Measurements from ENCODE around the gene EP400. TPM values are rescaled to one million over a fixed set of nuclear protein-coding genes. Genes with fewer than 3 reads are reported as not detected.
"Not testable (repeated sequence)": the region's sequence is repeated elsewhere in the genome, so short reads cannot be mapped to it uniquely, and the experiment has no call there.

Gene EP400
- total RNA-seq, 1 experiment from 2014 or later: 10.8 TPM

DNA sequence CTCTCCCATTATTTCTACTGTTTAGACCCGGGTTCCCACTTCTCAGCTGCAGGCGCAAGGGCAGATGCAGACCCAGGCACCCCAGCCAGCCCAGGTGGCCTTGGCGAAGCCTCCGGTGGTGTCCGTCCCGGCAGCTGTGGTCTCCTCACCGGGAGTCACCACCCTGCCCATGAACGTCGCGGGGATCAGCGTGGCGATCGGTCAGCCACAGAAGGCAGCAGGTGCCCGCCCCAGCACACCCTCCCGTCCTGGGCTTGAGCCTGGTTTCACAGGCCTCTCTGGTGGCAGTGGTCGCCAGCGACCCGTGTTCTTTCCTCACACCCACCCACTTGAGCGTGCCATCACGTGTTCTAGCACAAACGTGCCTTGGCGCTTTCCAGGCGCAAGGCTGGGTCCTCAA is 117.0 kb downstream of the EP400 start:
- no peak for DNase-seq (ENCODE audit: low read depth)

DNA sequence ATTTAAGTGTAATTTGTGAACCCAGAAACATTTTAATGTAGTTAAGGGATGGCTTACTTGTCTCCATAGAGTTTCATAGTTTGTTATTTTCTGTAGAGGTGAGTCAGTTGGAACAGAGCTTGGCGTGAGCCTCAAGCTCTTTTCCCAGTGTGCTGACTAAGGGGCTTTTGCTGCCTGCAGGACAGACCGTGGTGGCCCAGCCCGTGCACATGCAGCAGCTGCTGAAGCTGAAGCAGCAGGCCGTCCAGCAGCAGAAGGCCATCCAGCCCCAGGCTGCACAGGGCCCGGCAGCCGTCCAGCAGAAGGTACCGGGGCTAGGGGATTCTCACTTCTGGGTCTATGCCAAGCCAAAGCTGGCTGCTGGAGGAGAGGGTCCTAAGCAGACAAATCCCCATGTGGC is 117.4 kb downstream of the EP400 start:
- no peak for DNase-seq (ENCODE audit: low read depth)

GRCh38 chr12:132068250-132068649 is 118.5 kb downstream of the EP400 start:
- no peak for DNase-seq (ENCODE audit: low read depth)

DNA sequence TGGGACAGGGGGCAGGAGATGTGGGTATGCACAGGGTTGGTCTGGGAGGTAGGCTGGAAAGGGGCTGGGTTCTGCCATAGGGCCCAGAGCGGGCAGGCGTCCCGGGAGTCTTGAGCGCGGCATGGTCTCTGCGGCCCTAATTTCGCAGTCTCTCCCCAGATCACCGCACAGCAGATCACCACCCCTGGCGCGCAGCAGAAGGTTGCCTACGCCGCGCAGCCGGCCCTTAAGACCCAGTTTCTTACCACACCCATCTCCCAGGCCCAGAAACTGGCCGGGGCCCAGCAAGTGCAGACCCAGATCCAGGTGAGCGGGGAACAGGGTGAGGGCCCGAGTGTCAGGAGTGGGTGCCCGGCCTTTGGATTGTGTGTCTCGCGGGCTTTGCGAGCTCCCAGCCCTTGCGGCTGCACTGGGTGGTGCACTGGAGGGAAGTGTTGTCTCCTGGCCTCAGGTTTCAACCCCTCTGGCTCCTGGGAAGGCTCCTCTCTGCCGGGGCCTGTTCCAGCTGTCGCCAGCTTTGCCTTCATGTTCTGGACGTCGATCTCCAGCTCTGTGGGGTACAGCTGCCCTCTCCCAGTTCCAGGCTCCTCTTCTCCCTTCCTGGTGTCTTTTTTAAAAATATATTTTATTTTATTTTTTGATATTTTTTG is 119.7 kb downstream of the EP400 start:
- no peak for DNase-seq (ENCODE audit: low read depth)

GRCh38 chr12:132070298-132070697 is 120.6 kb downstream of the EP400 start:
- DNase-seq (ENCODE audit: low read depth): no peak

DNA sequence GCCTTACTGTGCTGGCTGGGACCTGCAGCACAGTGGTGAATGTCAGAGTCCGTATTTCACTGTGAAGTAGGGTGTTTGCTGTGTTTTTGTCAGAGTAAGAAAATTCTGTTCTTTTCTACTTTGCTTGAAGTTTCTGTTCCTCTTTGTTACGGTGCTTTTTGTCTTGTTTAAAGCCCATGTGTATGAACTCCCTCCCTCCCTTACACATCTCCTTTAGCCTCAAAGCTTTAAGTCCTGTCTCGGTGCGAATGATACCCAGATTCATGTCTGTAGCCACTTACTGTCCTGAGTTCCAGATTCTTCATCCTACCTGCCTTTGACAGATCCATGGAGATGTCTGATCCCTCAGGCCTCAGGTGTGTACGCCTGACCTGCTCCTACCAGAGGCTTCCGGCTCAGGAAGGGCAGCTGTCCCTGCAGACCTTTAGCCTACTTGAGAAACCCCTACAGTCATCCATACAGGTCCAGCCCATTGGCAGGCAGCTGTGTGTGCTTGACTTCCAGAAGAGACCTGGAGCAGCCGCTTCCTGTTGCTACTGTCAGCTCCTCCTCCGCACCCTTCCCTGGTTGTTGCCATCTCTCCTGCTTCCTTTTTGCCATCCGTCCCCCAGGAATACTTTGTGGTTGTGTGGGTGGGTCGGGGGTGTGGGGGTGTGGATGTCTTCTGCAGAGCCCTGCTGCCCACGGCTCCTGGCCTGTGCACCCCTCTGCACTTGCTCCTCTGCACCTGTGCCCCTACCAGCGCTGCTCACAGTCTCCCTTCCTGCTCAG is 121.5 kb downstream of the EP400 start:
- no peak for DNase-seq (ENCODE audit: low read depth)

DNA sequence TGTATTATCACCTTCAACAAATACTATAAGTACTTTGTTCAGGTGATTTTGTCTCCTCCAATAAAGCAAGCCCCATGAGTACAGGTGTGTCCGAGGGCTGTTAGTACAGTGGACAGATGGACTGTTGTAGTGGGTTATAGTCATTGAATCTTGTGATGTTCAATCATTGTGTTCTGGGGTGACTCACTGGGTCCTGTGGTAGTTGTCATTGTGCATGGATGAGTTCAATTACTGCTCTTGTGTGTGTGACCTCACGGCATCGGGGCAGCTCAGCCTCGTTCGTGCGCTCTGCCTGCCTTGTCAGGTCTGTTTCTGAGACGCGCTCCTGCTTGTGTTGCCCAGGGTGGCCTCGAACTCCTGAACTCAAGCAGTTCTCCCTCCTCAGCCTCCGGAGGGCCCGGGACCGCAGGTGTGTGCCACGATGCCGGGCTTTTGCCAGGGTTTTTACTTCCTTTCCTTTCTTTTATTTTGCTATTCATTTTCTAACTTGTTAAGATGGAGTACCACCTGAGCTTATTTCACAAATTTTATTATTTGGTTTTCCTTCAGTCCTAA is 122.2 kb downstream of the EP400 start:
- DNase-seq (ENCODE audit: low read depth): no peak

DNA sequence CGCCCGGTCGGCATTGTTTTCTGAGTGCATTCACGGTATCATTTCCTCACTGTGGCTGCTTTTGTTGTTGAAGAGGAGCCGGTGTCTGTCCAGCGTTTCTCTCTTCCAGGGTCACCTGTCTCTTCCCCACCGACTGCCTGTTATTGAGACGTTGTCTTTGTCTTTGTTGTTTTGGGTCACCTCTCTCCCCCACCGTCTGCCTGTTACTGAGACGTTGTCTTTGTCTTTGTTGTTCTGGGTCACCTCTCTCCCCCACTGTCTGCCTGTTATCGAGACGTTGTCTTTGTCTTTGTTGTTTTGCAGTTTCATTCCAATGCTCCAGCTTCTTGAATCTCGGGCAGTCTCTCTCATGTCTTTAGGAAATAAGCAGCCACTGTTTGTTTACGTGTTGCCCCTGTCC is 124.5 kb downstream of the EP400 start:
- DNase-seq (ENCODE audit: low read depth): no peak

DNA sequence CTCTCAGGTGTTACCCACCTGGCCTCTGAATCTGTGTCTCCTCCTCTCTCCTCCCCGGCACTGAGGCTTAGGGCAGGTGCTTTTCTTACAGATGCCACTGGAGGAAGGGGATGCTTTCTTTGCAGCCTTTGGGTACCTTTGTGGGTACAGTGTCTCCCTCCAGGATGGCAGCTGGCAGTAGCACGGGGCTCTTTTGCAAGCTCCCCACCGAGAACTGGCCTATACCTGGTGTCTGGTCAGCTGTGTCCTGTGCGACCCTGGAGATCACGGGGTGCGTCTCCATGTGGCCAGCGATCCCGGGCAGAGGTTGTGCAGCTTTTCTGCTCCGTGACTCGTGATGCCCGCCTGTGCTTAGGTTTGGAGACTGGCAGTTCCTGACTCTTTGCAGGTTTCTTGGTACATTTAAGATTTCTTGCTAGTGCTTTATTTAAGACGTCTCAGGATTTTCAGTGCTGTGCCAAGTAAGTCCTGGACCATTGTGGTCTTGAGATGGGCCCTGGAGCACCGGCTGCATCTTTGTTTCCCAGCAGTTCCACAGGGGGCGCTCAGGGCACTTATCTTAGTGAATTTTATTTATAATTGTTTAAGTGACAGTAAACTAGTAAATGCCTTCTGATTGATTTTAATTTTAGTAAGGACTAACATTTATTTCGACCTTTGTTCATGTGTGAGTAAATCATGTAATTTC is 125.4 kb downstream of the EP400 start:
- no peak for DNase-seq (ENCODE audit: low read depth)

- no peak for DNase-seq (ENCODE audit: low read depth)
Measured at GRCh38 chr12:132075714-132076553, 126.2 kb downstream of the EP400 start.

GRCh38 chr12:132076711-132077110 is 127.0 kb downstream of the EP400 start:
- no peak for DNase-seq (ENCODE audit: low read depth)

DNA sequence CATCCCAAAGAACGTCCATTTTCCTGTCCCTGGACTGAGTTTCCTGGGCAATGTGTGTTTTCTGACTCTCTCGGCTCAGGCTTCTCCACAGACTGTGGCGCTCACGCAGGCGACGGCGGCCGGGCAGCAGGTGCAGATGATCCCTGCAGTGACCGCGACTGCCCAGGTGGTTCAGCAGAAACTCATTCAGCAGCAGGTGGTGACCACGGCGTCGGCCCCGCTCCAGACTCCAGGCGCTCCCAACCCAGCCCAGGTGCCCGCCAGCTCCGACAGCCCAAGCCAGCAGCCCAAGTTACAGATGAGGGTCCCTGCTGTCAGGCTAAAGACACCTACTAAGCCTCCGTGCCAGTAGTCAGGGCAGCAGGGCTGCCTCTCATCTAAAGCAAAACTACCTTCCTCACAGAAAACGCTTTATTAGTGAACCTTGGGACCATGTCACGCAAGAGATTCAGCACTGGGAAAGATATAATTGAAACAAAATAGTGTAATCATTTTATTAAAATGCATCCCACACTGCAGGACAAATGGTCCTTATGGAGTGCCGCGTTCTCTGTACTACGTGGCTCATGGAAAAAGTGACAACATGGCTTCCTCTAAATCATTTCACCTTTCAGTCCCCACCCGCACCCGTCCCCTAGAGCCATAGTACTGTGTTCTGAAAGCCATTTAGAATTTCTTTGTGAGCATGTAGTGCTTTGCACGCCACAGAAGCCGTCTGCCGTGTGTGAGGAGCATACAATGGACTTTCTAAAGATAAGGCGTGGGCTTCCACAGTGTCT is 127.8 kb downstream of the EP400 start:
- no peak for DNase-seq (ENCODE audit: low read depth)

DNA sequence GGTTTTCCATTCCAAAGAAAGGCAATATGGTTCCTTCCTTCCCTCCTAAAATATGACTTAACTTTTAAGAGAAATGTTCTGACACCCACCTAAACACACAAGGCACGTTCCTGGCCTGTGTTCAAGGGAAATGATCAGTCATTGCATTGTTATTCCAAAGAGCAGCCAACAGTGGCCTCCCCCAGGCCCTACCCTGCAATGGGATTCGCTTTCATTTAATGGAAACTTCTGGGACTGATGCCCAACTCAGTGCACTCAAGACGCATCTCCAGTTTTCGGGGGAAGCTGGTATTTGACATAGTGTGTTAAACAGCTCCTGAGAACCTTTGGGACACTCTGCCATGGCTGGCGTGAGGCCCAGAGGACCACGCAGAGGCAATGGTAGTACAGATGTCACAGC is 128.4 kb downstream of the EP400 start:
- DNase-seq (ENCODE audit: low read depth): peak; percentile 52

- no peak for DNase-seq (ENCODE audit: low read depth)
Measured at GRCh38 chr12:132079200-132079599, 129.5 kb downstream of the EP400 start.

GRCh38 chr12:132079695-132080094 is 130.0 kb downstream of the EP400 start:
- DNase-seq (ENCODE audit: low read depth): no peak

GRCh38 chr12:132080515-132080914 is 130.8 kb downstream of the EP400 start:
- not testable (repeated sequence) for DNase-seq (ENCODE audit: low read depth)

DNA sequence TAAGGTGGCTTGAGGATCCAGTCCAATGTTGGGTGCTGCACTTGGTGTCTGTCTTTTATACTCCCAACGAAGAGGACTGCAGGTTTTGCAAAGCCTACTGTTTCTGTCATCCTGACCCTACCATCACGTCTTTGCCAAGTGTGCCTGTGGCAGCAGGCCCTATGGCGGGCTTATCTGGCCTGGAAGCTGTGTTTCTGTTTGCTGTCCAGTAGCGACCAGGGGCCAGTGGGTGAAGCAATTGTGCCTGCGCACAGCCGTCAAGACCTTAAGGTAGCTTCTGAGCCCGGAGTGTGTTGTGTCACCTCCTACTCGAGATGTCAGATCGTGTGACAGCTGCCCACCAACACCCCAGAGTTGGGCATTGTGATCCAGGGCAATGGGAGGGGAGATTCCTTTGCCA is 131.7 kb downstream of the EP400 start:
- no peak for DNase-seq (ENCODE audit: low read depth)

- no peak for DNase-seq (ENCODE audit: low read depth)
Measured at GRCh38 chr12:132083614-132083940, 133.8 kb downstream of the EP400 start.

DNA sequence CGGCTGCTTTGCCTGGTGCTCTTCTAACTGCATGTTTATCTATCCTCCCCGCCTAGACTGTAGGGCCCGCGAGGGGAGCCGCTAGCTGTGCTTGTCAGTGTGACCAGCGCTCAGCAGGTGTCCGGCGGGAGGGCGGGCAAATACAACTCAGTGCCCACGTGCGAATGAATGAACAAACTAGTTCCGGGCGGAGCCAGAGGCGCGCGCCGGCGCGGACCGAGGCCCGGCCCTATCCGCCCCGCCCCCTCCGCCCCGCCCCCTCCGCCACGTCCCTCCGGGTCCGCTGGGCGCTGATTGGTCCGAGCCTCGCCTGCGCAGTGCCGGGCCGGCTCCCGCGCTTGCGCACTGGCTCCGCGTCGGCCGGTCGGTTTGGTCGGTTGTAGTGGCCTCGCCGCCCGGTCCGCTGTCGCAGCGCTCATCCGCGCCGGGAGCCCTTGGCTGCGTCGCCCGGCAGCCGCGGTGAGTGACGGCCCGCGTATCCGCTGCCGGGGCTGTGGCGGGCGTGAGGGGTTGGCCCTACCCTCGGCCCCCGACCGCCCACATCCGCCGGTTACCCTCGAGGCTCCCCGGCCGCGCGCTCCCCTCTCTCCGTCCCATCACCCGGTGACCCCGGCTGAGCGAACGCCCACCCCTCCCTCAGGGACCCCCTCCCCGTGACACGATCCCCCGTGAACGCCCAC is 134.3 kb downstream of the EP400 start:
- peak; percentile 82 for DNase-seq (ENCODE audit: low read depth)

Data from HT1080 (cell line).